SK-N-SH (cell line): ENCODE data around the gene PLA2G7.

Source experiments
- CTCF ChIP-seq: fragments of 200-600 bp; sonication (generic); IDR thresholded peaks from 2 replicates; pipeline ENCODE4 v1.6.1; 2017; ENCODE audit warnings: antibody characterized with exemption, mild to moderate bottlenecking, moderate library complexity
- MXI1 ChIP-seq: IDR thresholded peaks from 2 replicates; pipeline ENCODE4 v1.6.1; 2012; ENCODE audit warnings: mild to moderate bottlenecking, low read depth, low read length, improper control_type of control experiment
- NRF1 ChIP-seq: IDR thresholded peaks from 2 replicates; pipeline ENCODE4 v1.6.1; 2012; ENCODE audit warnings: low read depth, mild to moderate bottlenecking, low read length
- POLR2AphosphoS5 ChIP-seq: IDR thresholded peaks from 2 replicates; pipeline ENCODE4 v1.6.1; 2012; ENCODE audit warnings: low read depth, low read length
- RAD21 ChIP-seq: IDR thresholded peaks from 2 replicates; pipeline ENCODE4 v1.6.1; 2012; ENCODE audit warnings: mild to moderate bottlenecking, low read length
- REST ChIP-seq: IDR thresholded peaks from 2 replicates; pipeline ENCODE4 v1.6.1; 2012; ENCODE audit warnings: mild to moderate bottlenecking, low read depth, low read length, moderate library complexity
- SIN3A ChIP-seq: IDR thresholded peaks from 2 replicates; pipeline ENCODE4 v1.6.1; 2012; ENCODE audit warnings: low read depth, mild to moderate bottlenecking, low read length, moderate library complexity, borderline replicate concordance
- USF2 ChIP-seq: fragments of 150-350 bp; IDR thresholded peaks from 2 replicates; pipeline ENCODE4 v1.6.1; 2017; ENCODE audit warnings: antibody characterized with exemption, low read length, low read depth, borderline replicate concordance
- YY1 ChIP-seq: IDR thresholded peaks from 2 replicates; pipeline ENCODE4 v1.4.0; 2012; ENCODE audit warnings: low read depth, mild to moderate bottlenecking
- ZBTB33 ChIP-seq: IDR thresholded peaks from 2 replicates; pipeline ENCODE4 v1.4.0; 2012; ENCODE audit warnings: low read depth, borderline replicate concordance

- TF ChIP-seq CTCF (no peak), SIN3A (no peak), USF2 (no peak), RAD21 (no peak), MXI1 (no peak), REST (no peak), YY1 (no peak), ZBTB33 (no peak), POLR2AphosphoS5 (no peak), NRF1 (no peak)
Observed at GRCh38 chr6:46746696-46747095, 11.5 kb upstream of the PLA2G7 start, which contains the start of gene ANKRD66.
